ENCODE measurements around the gene TTC28.

Gene TTC28

DNA sequence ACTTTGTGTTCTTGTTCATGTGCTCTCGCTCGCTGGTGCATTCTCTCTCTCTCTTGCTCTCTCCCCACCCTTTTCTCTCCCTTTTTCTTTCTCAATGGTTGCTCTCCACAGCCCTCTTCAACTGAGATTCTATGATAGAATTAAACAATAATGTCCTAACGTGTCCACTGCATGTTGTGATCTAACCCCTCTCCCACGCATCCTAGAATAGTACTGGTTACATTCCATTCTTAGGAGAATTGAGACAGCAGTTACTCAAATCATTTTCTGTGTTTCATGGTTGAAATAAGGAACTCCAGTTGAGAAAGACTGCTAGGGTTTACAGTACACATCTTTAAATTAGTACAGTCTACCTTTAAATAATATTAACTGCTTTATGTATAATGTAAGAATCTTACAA lies 442.5 kb downstream of the TTC28 start:
- H3K27ac Mint-ChIP-seq, result no peak overlapping the region
- peaks cover 5% of the 10 kb centered on the region for H3K4me1 Mint-ChIP-seq
- no peak overlapping the region for H3K4me3 Mint-ChIP-seq
- H3K36me3 Mint-ChIP-seq (ENCODE audit: low read depth), result peaks cover 23% of the 10 kb centered on the region
- H3K27me3 Mint-ChIP-seq (ENCODE audit: low read depth, poor library complexity), result no peaks in the 10 kb centered on the region
- TF ChIP-seq, protein P1, sequence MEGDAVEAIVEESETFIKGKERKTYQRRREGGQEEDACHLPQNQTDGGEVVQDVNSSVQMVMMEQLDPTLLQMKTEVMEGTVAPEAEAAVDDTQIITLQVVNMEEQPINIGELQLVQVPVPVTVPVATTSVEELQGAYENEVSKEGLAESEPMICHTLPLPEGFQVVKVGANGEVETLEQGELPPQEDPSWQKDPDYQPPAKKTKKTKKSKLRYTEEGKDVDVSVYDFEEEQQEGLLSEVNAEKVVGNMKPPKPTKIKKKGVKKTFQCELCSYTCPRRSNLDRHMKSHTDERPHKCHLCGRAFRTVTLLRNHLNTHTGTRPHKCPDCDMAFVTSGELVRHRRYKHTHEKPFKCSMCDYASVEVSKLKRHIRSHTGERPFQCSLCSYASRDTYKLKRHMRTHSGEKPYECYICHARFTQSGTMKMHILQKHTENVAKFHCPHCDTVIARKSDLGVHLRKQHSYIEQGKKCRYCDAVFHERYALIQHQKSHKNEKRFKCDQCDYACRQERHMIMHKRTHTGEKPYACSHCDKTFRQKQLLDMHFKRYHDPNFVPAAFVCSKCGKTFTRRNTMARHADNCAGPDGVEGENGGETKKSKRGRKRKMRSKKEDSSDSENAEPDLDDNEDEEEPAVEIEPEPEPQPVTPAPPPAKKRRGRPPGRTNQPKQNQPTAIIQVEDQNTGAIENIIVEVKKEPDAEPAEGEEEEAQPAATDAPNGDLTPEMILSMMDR (IDR thresholded peaks at IDR 0.05), result no peak
- no peak for DNase-seq
- peaks cover 17% of the 10 kb centered on the region for H3K9me3 Mint-ChIP-seq

DNA sequence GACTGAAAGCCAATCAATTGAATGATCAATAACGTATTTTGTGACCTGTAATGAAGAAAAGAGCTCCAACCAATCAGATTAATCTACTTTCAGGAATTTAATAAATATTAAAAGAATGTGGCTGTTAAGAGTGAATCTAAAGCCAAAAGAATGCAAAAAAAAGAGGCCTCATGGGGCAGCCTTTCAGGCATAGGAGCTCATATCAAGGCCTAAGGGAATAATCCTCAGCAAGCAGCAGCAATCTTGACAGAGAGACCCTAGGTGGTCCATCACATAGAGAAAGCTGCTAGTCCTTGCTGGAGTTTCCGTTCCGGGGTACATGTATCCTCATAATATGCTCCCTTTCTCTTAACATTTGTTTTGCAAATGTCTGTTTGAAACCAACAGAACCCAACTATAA lies 447.4 kb downstream of the TTC28 start:
- H3K36me3 Mint-ChIP-seq (ENCODE audit: low read depth), result no peaks in the 10 kb centered on the region
- DNase-seq, result no peak
- no peaks in the 10 kb centered on the region for H3K9me3 Mint-ChIP-seq
- no peaks in the 10 kb centered on the region for H3K27me3 Mint-ChIP-seq (ENCODE audit: low read depth, poor library complexity)
- no peak overlapping the region for H3K4me3 Mint-ChIP-seq
- peak overlapping the region; percentile 93 for H3K27ac Mint-ChIP-seq
- TF ChIP-seq, protein P1 (IDR thresholded peaks at IDR 0.05), result no peak
- H3K4me1 Mint-ChIP-seq, result peaks cover 41% of the 10 kb centered on the region

DNA sequence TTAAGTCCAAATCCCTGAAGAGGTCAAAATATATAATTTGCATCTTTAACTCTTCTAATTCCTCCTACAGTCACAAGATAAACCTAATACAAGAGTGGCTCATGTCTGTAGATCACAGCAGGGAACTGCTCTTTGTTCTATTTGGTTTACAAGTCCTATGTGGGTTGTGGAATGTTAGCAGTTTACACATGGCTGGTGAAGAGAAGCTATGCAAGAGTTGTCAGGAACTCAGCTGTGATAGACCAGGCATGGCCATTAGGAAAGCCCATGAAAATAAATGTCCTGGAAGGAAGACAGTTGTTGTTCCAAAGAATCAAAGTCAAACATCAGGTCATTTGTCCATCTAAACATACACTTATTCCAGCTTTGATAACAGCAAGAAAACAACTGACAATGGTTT lies 448.2 kb downstream of the TTC28 start:
- no peaks in the 10 kb centered on the region for H3K9me3 Mint-ChIP-seq
- peak overlapping the region; percentile 93 for H3K27ac Mint-ChIP-seq
- H3K4me3 Mint-ChIP-seq, result peak overlapping the region; percentile 4
- H3K36me3 Mint-ChIP-seq (ENCODE audit: low read depth), result no peaks in the 10 kb centered on the region
- H3K4me1 Mint-ChIP-seq, result peaks cover 41% of the 10 kb centered on the region
- peak; percentile 6 for DNase-seq
- H3K27me3 Mint-ChIP-seq (ENCODE audit: low read depth, poor library complexity), result no peaks in the 10 kb centered on the region
- TF ChIP-seq, protein P1 (IDR thresholded peaks at IDR 0.05), result no peak

DNA sequence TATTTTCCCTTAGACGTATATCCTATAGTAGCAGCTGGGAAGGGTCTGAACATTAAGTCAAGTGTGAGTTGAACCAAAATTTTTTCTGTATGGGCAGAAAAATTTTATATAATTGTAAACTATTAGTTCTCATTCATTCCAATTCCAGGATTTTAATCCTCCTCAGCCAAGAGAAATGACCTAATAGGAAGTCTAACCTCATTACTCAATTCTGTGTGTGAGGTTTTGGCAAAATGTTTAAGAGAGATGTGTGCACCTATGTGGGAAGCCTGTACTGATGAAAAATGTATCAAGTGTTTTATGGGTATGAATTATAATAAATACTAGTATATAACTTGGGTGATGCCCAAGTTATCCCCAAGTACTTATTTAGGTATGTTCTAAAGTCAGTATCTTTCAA lies 449.0 kb downstream of the TTC28 start:
- no peaks in the 10 kb centered on the region for H3K9me3 Mint-ChIP-seq
- no peaks in the 10 kb centered on the region for H3K36me3 Mint-ChIP-seq (ENCODE audit: low read depth)
- DNase-seq, result no peak
- no peaks in the 10 kb centered on the region for H3K27me3 Mint-ChIP-seq (ENCODE audit: low read depth, poor library complexity)
- H3K4me3 Mint-ChIP-seq, result peak overlapping the region; percentile 4
- H3K4me1 Mint-ChIP-seq, result peaks cover 41% of the 10 kb centered on the region
- peak overlapping the region; percentile 93 for H3K27ac Mint-ChIP-seq
- TF ChIP-seq, protein P1 (IDR thresholded peaks at IDR 0.05), result no peak

DNA sequence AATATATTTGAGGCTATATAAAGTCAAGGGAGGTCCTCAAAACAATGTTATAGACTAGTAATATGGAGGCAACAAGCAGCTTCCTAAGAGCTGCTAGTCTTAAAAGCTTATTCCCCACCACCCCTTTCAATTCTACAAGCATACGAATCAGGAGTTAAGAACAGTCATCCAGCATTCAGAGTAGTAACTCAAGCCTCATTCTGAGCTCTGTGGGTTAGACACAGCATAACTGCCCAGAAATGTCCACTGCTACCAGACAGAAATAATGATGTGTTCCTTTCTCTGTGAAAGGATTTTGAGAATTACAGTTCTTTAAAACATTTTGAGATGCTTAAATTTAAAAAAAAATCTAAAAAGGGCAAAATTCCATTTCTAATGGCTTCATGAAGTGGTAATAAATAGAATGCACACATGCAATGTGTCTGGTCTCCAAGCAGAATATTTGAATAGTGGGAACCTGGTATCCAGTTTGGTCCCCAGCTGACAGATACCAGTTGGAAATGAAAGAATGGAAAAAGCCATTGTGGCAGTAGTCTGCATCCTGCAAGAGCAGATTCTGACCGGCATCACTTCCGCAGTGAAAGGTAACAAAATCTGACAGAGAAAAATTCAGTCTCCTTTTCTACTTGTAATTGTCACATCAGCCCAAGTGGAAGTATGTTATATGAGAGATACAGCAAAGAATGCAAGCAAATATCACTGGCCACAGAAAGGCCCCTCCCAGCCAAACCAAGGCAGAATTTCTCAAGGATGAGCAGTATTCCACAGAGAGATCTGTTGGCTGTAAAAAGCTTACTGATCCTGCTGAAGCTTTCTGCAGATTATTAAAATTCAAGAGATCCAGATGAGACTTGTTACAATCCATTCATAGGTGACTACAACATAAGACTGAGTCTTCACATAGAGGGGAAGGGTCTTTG lies 449.8 kb downstream of the TTC28 start:
- DNase-seq, result no peak
- no peaks in the 10 kb centered on the region for H3K36me3 Mint-ChIP-seq (ENCODE audit: low read depth)
- no peaks in the 10 kb centered on the region for H3K9me3 Mint-ChIP-seq
- H3K4me3 Mint-ChIP-seq, result no peak overlapping the region
- peak overlapping the region; percentile 19 for H3K27ac Mint-ChIP-seq
- H3K27me3 Mint-ChIP-seq (ENCODE audit: low read depth, poor library complexity), result no peaks in the 10 kb centered on the region
- peaks cover 42% of the 10 kb centered on the region for H3K4me1 Mint-ChIP-seq
- TF ChIP-seq, protein P1 (IDR thresholded peaks at IDR 0.05), result no peak

DNA sequence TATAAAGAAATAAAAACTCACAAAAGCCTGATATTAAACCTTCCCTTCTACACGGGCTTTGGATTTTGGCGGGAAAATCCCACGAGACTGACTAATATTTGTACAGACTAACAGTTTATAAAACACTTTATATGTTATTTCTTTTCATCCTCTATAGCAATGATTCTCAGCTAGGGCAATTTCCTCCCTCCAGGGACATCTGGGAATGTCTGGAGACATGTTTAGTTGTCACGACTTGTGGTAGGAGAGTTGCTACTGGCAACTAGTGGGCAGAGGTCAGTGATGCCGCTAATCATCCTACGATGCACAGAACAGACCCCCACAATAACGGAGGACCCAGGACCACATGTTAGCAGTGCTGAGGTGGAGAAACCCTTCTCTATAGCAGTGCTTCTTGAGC lies 455.8 kb downstream of the TTC28 start:
- H3K4me3 Mint-ChIP-seq, result no peak overlapping the region
- H3K9me3 Mint-ChIP-seq, result no peaks in the 10 kb centered on the region
- H3K27ac Mint-ChIP-seq, result no peak overlapping the region
- no peaks in the 10 kb centered on the region for H3K36me3 Mint-ChIP-seq (ENCODE audit: low read depth)
- DNase-seq, result peak; percentile 13
- TF ChIP-seq, protein P1 (IDR thresholded peaks at IDR 0.05), result no peak
- H3K4me1 Mint-ChIP-seq, result peaks cover 27% of the 10 kb centered on the region
- no peaks in the 10 kb centered on the region for H3K27me3 Mint-ChIP-seq (ENCODE audit: low read depth, poor library complexity)
